AG09319 (cell line): ENCODE results near the gene OTUD7B.
A peak's percentile ranks its signal among the peaks of the same experiment; 100 is the strongest.

ENCODE experiments used
- DNase-seq: peaks from one replicate; pipeline ENCODE4 v3.0.0-alpha.2; 2010; ENCODE audit warnings: low read depth; ENCODE audit errors: extremely low read depth
- CTCF ChIP-seq: IDR thresholded peaks from 2 replicates; pipeline ENCODE4 v1.5.1; 2011; ENCODE audit warnings: low read depth, mild to moderate bottlenecking, inconsistent platforms, low read length, moderate library complexity

The OTUD7B gene

GRCh38 chr1:149927563-149928400 is 82.7 kb downstream of the OTUD7B start, which contains the start of gene SF3B4:
Gene SF3B4, minus strand, starts transcription at chr1:149927803. Its CDS starts 44 bp downstream, at chr1:149927759.
- TF ChIP-seq CTCF, result no peak
- peak; percentile 74 for DNase-seq

DNA sequence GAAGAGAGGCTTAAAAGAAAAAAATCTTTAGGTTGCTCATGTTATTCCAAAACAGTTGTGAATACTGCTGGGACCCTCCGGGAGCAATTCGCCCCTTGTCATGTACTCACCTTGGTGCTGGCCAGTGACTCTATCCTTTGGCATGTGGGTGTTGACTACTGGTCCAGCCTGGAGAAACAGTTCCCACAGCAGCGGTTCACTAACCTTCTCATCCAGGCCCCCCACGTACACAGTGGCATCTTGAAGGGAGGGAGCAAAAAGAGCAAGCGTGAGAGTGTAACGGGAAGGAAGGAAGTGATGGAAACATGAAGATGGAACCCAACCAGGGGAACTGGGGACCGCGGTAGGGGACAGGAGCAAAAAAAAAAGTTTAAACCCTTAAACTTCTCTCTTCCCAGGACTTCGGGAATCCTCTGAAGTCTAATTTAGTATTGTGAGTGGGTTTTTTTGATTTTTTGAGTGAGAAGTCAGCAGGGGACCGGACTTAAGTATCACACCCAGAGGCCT is 83.4 kb downstream of the OTUD7B start:
- no peak for DNase-seq
- no peak for TF ChIP-seq CTCF

- TF ChIP-seq CTCF, result no peak
Observed at GRCh38 chr1:149926296-149926695, 84.2 kb downstream of the OTUD7B start.

DNA sequence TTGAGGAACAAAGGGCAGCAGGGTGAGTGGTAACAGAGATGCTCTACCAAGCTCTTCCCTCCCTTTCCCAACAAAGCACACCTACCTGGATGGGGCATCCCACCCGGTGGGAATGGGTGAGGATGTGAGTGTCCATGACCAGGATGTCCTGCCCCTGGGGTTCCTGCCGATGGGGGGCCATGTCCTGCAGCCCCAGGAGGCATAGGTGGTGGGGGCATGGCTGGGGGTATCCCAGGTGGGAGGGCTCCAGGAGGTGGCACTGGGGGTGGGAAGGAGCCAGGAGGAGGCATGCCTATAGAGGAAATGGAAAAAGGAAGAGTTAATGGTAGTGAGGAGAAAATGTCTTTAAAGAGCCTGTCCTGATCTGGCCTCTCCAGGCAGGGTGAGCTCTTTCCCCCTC is 84.8 kb downstream of the OTUD7B start:
- DNase-seq, result no peak
- no peak for TF ChIP-seq CTCF

More at GRCh38 chr1:149926296-149926695, 84.2 kb downstream of the OTUD7B start:
- DNase-seq, result no peak

DNA sequence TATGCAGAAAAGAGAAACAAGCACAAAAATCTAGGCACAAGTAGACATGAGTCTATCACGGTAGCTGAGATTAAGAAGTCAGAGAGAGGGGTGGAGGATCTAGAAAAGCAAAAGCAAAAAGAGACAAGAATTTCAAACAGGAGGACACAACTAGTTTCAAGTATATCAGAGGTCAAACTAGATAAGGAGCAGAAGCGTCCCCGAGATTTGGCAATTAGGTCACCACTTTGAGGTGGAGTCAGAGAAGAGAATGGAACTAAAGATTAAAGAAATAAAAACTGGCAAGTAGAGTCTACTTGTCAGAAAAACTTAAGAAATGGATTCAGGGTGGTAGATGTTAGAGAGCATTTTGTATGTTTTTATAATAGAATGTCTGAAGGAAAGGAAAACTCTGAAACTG is 85.2 kb downstream of the OTUD7B start:
- TF ChIP-seq CTCF, result no peak
- DNase-seq, result no peak

GRCh38 chr1:149923626-149924025 is 86.9 kb downstream of the OTUD7B start:
- no peak for TF ChIP-seq CTCF
- no peak for DNase-seq

- TF ChIP-seq CTCF, result no peak
- peak; percentile 15 for DNase-seq
Observed at GRCh38 chr1:149917571-149918144, 92.9 kb downstream of the OTUD7B start, which contains the start of gene SV2A. Gene SV2A, minus strand, starts transcription at chr1:149917844. Its CDS starts 4,004 bp downstream, at chr1:149913840.
